ENCODE results near the gene NDUFV3. TPM values are rescaled to one million over a fixed set of nuclear protein-coding genes. Genes with fewer than 3 reads are reported as not detected.

Gene NDUFV3
- polyA plus RNA-seq, 1 of the 3 experiments (the other 2 are of a cell fraction), result 32.9 TPM

DNA sequence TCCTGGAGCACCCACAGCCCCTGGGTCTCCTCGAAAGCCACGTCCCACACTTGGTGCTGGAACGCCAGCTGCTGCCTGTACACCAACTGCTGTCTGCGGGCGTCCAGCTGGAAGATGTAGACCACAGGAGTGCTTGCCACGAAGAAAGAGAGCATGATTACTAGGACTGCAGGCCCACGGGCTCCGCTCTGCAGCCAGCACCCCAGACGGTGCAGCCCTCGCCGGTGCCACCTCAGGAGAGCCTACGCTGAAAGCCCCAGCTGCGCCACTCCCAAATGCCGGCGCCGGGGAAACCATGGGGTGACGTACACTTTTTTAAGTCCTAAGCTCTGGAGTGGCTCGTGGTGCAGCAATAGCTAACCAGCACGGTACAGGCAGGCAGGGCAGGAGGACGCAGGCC, 39.5 kb upstream of the NDUFV3 start:
- no peak overlapping the region for H3K4me3 ChIP-seq (ENCODE audit: low read depth in 2 of 2, low read length in 1 of 2)
- H4K20me1 ChIP-seq (ENCODE audit: insufficient read depth), result peaks cover 3% of the 10 kb centered on the region; the same call in 1 of the 2 replicates
- ChIA-PET POLR2A (no interaction called here), CTCF (interaction anchor here (0.9 kb wide), 1 partner anchor 201 kb away, joined by 3 read pairs; no protein-coding TSS in a partner anchor)
- no peak overlapping the region for H3K4me2 ChIP-seq
- H3K27me3 ChIP-seq (ENCODE audit: insufficient read depth), result no peaks in the 10 kb centered on the region
- 96% methylated on average over 16 of the region's 20 CpGs for WGBS (ENCODE audit: low lambda C conversion rate)
- H2AFZ ChIP-seq (ENCODE audit: low read depth), result no peak overlapping the region
- H3K36me3 ChIP-seq (replicated peaks in 1 of 2; ENCODE audit: control insufficient read depth in 1 of 2, insufficient read depth in 2 of 2, low read length in 1 of 2), result peaks cover 9 to 89% of the 10 kb centered on the region in 2 experiments
- no peaks in the 10 kb centered on the region for H3K9me3 ChIP-seq
- H3K79me2 ChIP-seq (ENCODE audit: insufficient read depth), result 0 out of 2 replicates have a peak, but pooled peaks cover 6% of the 10 kb centered on the region
- no peaks in the 10 kb centered on the region for H3K4me1 ChIP-seq (ENCODE audit: control insufficient read depth in 1 of 2, insufficient read depth in 2 of 2, low read depth in 1 of 2, low read length in 1 of 2)
- H3F3A ChIP-seq (replicated peaks; ENCODE audit: insufficient read depth), result no peaks in the 10 kb centered on the region
- H3K27ac ChIP-seq (ENCODE audit: low read depth in 2 of 2, low read length in 1 of 2), result no peak overlapping the region
- H3K9me2 ChIP-seq, result no peaks in the 10 kb centered on the region
- no peak for DNase-seq
- H3K9ac ChIP-seq, result no peak overlapping the region
- TF ChIP-seq, protein P1, sequence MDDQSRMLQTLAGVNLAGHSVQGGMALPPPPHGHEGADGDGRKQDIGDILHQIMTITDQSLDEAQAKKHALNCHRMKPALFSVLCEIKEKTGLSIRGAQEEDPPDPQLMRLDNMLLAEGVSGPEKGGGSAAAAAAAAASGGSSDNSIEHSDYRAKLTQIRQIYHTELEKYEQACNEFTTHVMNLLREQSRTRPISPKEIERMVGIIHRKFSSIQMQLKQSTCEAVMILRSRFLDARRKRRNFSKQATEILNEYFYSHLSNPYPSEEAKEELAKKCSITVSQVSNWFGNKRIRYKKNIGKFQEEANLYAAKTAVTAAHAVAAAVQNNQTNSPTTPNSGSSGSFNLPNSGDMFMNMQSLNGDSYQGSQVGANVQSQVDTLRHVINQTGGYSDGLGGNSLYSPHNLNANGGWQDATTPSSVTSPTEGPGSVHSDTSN (IDR thresholded peaks at IDR 0.05), result no peak
- TF ChIP-seq ELF1 (IDR thresholded peaks at IDR 0.05) (no peak), EZH2phosphoT487 (IDR thresholded peaks at IDR 0.05; ENCODE audit: borderline replicate concordance, low read depth) (no peak), RFX5 (IDR thresholded peaks at IDR 0.05; ENCODE audit: low read length) (no peak)

DNA sequence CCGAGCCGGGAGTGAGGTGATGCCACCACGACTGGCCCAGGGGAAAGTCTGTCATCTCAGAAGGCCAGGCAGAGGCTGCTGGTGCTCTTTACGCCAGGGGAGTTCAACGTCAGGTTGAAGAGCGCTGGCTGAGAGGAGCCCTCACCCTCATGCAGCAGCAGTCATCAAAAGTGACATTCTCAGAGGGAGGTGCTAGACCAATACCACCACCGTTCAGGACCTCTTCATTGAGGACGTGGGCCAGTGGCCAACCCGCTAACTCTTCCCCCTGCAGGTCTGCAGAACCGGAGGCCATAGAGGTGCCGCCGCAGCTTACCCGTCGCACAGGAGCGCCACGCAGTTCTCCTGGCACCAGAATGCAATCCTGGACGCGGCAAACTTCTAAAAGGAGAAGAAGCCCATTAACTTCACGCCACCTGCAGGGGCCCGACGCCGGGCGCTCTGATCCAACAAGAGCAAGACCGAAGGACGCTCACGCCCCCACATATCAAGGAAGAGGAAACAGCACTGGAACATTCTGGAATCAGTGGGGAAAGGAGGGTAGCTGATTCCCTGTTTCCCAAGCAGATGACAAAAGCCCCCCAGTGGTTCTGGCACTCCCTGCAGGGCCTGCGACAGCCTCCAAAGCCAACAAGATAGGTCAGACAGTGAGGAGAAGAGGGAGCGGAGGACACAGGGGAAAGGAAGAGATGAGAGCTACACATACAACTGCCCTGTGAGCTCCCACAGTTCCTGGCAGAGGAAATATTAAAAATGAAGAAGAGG, 38.7 kb upstream of the NDUFV3 start:
- Histone ChIP-seq H3K27ac (ENCODE audit: low read depth in 2 of 2, low read length in 1 of 2) (no peak overlapping the region), H3K79me2 (ENCODE audit: insufficient read depth) (peaks cover 6% of the 10 kb centered on the region; the same call in 1 of the 2 replicates), H3K9me3 (no peaks in the 10 kb centered on the region), H3F3A (replicated peaks; ENCODE audit: insufficient read depth) (no peaks in the 10 kb centered on the region), H3K4me3 (ENCODE audit: low read depth in 2 of 2, low read length in 1 of 2) (no peak overlapping the region), H3K4me2 (no peak overlapping the region), H4K20me1 (ENCODE audit: insufficient read depth) (peaks cover 3% of the 10 kb centered on the region; the same call in 1 of the 2 replicates), H3K4me1 (ENCODE audit: control insufficient read depth in 1 of 2, insufficient read depth in 2 of 2, low read depth in 1 of 2, low read length in 1 of 2) (no peaks in the 10 kb centered on the region), H3K27me3 (ENCODE audit: insufficient read depth) (no peaks in the 10 kb centered on the region), H3K36me3 (replicated peaks in 1 of 2; ENCODE audit: control insufficient read depth in 1 of 2, insufficient read depth in 2 of 2, low read length in 1 of 2) (peaks cover 9 to 91% of the 10 kb centered on the region in 2 experiments), H2AFZ (ENCODE audit: low read depth) (no peak overlapping the region), H3K9me2 (no peaks in the 10 kb centered on the region), H3K9ac (no peak overlapping the region)
- DNase-seq, result no peak
- ChIA-PET POLR2A (no interaction called here), CTCF (interaction anchor here (1.3 kb wide), 1 partner anchor 261 kb away, joined by 5 read pairs; no protein-coding TSS in a partner anchor)
- TF ChIP-seq MXI1 (IDR thresholded peaks at IDR 0.05; ENCODE audit: low read depth, low read length) (no peak), ELF1 (IDR thresholded peaks at IDR 0.05) (no peak), CHD2 (IDR thresholded peaks at IDR 0.05; ENCODE audit: low read length, partially characterized antibody) (no peak)
- TF ChIP-seq, protein P2, sequence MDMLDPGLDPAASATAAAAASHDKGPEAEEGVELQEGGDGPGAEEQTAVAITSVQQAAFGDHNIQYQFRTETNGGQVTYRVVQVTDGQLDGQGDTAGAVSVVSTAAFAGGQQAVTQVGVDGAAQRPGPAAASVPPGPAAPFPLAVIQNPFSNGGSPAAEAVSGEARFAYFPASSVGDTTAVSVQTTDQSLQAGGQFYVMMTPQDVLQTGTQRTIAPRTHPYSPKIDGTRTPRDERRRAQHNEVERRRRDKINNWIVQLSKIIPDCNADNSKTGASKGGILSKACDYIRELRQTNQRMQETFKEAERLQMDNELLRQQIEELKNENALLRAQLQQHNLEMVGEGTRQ (IDR thresholded peaks at IDR 0.05; ENCODE audit: borderline replicate concordance, low read depth, low read length), result no peak
- WGBS (ENCODE audit: low lambda C conversion rate), result 98% methylated on average over 22 of the region's 28 CpGs

Measured in SK-N-SH (cell line).